Measurements from ENCODE around the gene FAM168B.

DNA sequence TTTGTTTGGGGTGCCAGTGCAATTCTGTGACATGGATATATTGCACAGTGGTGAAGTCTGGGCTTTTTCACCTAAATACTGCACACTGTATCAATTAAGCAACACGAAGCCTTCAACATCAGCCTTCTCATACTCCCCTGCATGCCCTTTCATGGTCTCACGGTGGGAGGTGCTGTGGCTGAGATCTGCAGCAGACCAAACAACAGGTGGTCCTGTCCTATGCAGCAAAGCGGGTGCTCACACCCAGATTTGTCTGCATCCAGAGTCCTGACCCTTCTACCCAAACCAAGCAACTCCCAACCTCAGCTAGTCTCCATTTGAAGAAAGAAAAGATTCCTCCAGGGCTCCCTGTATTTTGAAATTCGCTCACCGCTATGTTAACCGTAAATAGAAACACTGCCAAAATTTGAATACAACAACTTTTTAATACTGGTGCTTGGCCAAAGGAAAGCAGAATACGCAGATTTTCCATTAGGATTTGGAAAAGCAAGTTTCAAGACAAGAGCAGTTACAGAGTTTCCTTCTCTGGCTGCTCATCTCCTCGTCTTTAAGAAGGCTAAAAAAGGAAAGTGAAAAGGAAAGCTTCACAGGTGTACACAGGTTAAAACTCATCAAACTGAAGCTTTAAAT lies 34.9 kb downstream of the FAM168B start:
- TF ChIP-seq, protein P1, sequence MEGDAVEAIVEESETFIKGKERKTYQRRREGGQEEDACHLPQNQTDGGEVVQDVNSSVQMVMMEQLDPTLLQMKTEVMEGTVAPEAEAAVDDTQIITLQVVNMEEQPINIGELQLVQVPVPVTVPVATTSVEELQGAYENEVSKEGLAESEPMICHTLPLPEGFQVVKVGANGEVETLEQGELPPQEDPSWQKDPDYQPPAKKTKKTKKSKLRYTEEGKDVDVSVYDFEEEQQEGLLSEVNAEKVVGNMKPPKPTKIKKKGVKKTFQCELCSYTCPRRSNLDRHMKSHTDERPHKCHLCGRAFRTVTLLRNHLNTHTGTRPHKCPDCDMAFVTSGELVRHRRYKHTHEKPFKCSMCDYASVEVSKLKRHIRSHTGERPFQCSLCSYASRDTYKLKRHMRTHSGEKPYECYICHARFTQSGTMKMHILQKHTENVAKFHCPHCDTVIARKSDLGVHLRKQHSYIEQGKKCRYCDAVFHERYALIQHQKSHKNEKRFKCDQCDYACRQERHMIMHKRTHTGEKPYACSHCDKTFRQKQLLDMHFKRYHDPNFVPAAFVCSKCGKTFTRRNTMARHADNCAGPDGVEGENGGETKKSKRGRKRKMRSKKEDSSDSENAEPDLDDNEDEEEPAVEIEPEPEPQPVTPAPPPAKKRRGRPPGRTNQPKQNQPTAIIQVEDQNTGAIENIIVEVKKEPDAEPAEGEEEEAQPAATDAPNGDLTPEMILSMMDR (IDR thresholded peaks at IDR 0.05) = no peak
- TF ChIP-seq POLR2A (IDR thresholded peaks at IDR 0.05) = no peak
